Measurements from ENCODE around the gene GPR146.
"Not testable (repeated sequence)": the region's sequence is repeated elsewhere in the genome, so short reads cannot be mapped to it uniquely, and the experiment has no call there.

The GPR146 gene

GRCh38 chr7:1034769-1035168, 9.6 kb upstream of the GPR146 start:
- H3K27me3 Mint-ChIP-seq; H3K27ac Mint-ChIP-seq; H3K4me3 Mint-ChIP-seq; H3K9me3 Mint-ChIP-seq; ATAC-seq (replicated peaks); DNase-seq; H3K36me3 Mint-ChIP-seq (ENCODE audit: insufficient read depth): not testable (repeated sequence)
- peaks cover 28 to 33% of the 10 kb centered on the region in 2 donors for H3K4me1 Mint-ChIP-seq (ENCODE audit: low read depth in 2 of 2)

DNA sequence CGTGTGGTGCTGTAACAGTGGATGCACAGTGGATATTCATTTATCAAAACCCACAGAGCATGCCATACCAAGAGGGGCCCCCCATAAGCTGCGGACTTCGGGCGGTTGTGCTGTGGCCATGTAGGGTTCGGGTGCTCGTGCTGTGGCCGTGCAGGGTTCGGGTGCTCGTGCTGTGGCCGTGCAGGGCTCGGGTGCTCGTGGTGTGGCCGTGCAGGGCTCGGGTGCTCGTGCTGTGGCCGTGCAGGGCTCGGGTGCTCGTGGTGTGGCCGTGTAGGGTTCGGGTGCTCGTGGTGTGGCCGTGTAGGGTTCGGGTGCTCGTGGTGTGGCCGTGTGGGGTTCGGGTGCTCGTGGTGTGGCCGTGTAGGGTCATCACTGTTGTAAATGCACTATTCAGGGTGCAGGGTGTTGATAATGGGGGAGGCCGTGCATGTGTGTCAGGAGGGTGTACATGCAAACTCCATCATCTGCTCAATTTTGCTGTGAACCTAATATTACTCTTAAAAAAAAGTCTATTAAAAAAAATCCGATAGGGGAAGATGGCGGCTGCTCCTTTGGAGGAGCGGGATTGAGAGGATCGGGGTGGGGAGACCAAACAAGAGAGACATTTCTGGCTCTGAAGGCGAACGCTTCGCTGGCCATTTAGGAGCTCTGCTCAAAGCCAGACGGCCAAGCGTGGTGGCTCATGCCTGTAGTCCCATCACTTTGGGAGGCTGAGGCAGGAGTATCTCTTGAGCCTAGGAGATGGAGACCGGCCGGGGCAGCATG, 8.0 kb upstream of the GPR146 start:
- ATAC-seq (replicated peaks); H3K27ac Mint-ChIP-seq; DNase-seq; H3K36me3 Mint-ChIP-seq (ENCODE audit: insufficient read depth); H3K9me3 Mint-ChIP-seq; H3K27me3 Mint-ChIP-seq; H3K4me3 Mint-ChIP-seq: not testable (repeated sequence)
- peaks cover 22 to 35% of the 10 kb centered on the region in 2 donors for H3K4me1 Mint-ChIP-seq (ENCODE audit: low read depth in 2 of 2)

GRCh38 chr7:1040233-1040632, 4.1 kb upstream of the GPR146 start:
- H3K36me3 Mint-ChIP-seq (ENCODE audit: insufficient read depth): peaks cover 25% of the 10 kb centered on the region
- peaks cover 24 to 33% of the 10 kb centered on the region in 2 donors for H3K4me1 Mint-ChIP-seq (ENCODE audit: low read depth in 2 of 2)
- not testable (repeated sequence) for DNase-seq; ATAC-seq (replicated peaks); H3K27me3 Mint-ChIP-seq; H3K9me3 Mint-ChIP-seq; H3K27ac Mint-ChIP-seq
- H3K4me3 Mint-ChIP-seq: peak overlapping the region in 1 of 2 donors; percentile 32

DNA sequence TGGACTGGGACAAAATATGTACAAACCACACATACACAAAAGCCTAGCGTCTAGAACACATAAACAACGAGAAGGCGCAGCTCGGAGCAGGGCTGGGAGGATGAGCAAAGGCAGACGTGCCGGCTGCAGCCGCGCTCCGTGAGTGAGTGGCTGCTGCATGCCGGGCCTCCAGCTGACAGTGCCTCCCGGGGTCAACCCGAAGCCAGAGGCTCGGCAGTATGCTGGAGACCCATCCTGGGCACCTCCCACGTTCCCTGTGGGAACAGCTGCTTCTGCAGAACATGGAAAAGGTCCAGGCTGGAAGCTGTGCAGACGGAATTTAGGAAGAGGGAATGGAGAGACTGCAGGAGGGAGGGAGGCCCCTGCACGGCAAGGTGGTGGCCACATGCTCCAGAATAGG, 3.6 kb upstream of the GPR146 start:
- no peaks in the 10 kb centered on the region for H3K9me3 Mint-ChIP-seq
- H3K27me3 Mint-ChIP-seq: no peaks in the 10 kb centered on the region
- no peak overlapping the region for H3K27ac Mint-ChIP-seq
- H3K36me3 Mint-ChIP-seq (ENCODE audit: insufficient read depth): peaks cover 26% of the 10 kb centered on the region
- DNase-seq (no peak), ATAC-seq (replicated peaks) (no peak)
- peaks cover 30 to 36% of the 10 kb centered on the region in 2 donors for H3K4me1 Mint-ChIP-seq (ENCODE audit: low read depth in 2 of 2)
- peak overlapping the region in 1 of 2 donors; percentile 32 for H3K4me3 Mint-ChIP-seq

DNA sequence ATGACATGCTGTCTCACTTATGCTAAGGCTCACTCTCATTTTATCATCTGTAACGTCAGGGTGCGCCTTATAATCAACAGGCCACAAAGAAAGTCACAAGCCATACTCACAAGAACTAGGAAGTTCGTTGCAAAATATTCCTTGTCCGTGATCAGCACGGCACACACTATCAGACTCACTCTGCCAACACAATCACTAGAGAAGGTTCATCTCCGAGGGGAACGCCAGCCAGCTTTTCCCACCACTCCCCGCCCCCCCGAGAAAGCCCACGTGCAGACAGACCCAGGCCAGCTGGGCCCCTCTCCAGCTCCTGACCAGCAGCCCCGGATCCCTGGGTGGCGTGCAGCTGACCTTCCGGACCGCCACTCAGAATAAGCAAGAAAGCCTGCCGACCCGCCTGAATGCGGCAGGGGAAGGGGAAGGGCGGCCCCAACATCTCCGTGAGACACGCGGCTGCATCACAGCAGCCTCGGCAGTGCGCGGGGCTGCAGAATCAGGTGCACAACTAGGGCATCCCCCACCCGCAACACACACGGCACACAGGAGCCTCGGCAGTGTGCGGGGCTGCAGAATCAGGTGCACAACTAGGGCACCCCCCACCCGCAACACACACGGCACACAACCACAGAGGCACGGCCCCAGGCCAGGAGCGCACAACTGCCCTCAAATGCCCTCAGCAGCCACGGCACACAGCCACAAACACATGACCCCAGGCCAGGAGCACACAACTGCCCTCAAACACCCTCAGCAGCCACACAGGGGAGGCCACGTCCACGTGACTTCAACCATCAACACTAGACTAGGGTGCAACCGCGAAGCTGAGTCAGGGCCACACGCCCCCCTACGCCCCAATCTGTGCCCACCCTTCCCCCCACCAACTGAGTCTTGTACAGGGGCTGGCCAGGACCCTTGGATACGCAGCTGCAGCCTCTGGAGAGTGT, 2.5 kb upstream of the GPR146 start:
- Mint-ChIP-seq H3K27ac (peak overlapping the region; percentile 46 to 89), H3K36me3 (ENCODE audit: insufficient read depth) (peaks cover 24% of the 10 kb centered on the region), H3K4me3 (peak overlapping the region; percentile 60 to 69), H3K27me3 (no peaks in the 10 kb centered on the region), H3K4me1 (ENCODE audit: low read depth in 2 of 2) (peaks cover 38% of the 10 kb centered on the region in 2 donors), H3K9me3 (no peaks in the 10 kb centered on the region)
- DNase-seq (peak; percentile 37 to 60 (median 54)), ATAC-seq (replicated peaks) (peak; percentile 62)

DNA sequence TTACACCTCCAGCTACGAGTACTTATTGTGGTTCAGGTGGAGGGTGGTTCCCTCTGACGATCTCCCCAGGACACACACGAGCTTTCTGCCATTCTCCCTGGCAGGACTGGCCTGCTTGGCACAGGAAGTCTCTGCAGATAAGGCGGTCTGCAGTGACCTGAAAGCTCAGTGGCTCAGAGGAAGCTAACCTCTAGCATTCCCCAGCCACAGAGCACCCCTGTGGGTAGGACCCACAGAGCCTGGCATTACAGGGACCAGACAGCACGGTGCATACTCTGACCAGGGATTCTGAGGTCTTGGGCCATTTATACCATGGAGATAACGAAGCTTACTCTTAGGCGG, 1.9 kb upstream of the GPR146 start:
- DNase-seq: no peak
- Mint-ChIP-seq H3K4me1 (ENCODE audit: low read depth in 2 of 2) (peaks cover 41% of the 10 kb centered on the region in 2 donors), H3K27ac (peak overlapping the region in 1 of 2 donors; percentile 89), H3K4me3 (peak overlapping the region; percentile 60 to 69), H3K36me3 (ENCODE audit: insufficient read depth) (peaks cover 22% of the 10 kb centered on the region), H3K27me3 (no peaks in the 10 kb centered on the region), H3K9me3 (no peaks in the 10 kb centered on the region)
- peak; percentile 43 for ATAC-seq (replicated peaks)

DNA sequence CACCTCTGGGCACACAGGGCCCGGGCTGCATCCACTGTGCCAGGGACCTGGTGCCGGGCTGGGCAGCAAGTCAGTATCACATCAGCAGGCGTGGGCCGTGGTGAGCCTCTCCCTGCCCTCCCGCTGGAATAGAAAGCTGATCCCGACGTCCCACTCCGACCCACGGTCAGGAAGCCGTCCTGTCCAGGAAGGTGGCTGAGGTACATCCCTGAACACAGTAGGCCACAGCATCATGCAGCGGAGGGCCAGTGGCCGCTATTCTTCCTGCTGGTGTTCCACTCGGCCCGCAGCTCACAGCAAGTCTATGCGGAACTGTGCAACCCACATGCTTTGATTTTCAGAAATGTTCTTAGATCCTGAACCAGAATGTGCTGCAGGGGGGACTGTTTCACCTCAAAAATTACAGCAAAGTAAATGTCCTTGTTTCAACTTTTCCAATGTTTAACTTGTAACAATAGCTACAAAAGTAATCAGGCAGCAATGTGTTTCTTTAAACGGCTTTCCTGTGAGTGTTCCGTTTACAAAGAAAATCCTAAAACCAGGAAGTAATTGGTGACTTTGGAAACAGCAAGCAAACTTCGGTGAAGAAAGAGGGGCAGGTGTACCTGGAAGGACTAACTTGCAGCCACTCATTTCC, 676 bp upstream of the GPR146 start:
- ATAC-seq (replicated peaks) (no peak), DNase-seq (no peak)
- H3K27ac Mint-ChIP-seq: no peak overlapping the region
- H3K4me3 Mint-ChIP-seq: peak overlapping the region; percentile 65 to 69
- H3K9me3 Mint-ChIP-seq: no peaks in the 10 kb centered on the region
- H3K27me3 Mint-ChIP-seq: no peaks in the 10 kb centered on the region
- peaks cover 22% of the 10 kb centered on the region for H3K36me3 Mint-ChIP-seq (ENCODE audit: insufficient read depth)
- H3K4me1 Mint-ChIP-seq (ENCODE audit: low read depth in 2 of 2): peaks cover 41 to 49% of the 10 kb centered on the region in 2 donors

DNA sequence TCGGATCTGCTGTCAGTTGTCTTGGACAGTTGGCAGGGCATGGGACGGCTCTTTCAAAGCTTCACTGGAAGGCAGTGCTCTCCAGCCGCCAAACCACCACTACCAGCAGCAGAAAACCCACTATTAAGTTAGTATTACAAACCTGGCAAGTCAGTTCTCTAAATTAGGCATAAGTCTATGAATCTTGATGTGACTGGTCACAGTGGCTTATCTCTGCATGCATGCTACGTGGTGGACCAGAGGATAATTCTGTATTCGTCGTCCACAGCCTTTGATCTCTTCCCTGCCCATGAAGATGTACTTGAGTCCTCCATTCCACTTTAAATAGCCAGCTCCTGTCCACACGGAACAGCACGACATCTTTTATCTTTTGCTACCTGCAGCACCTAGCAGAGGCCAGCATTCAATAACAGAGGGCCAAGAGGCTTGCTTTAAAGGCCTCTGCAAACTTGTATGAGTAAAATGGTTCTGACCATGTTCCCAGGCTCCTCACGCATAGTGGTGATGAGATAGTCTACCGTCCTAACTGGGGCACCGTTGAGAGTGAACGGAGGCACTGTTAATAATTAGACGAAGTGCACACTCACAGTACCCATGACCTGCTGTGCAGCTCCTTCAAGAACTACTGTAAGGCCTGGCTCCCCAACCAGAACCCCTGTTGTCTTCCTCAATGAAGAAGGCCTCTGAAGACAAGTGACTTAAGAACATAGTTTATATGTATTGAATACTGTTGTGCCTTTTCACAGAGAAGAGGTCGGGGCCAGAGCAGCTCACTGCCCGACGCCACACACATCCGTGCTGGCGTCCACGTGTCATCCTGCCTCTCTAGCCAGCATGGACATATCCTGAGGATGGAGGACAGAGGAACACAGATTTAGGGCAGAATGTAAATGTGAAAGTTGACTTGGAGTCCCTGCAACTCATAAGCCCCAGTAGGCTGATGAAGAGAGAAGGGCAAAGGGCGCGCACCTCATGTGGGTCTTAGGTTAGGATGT, 1.0 kb downstream of the GPR146 start:
- peak overlapping the region; percentile 81 to 83 for H3K4me3 Mint-ChIP-seq
- H3K4me1 Mint-ChIP-seq (ENCODE audit: low read depth in 2 of 2): peaks cover 40 to 53% of the 10 kb centered on the region in 2 donors
- no peaks in the 10 kb centered on the region for H3K9me3 Mint-ChIP-seq
- no peak for ATAC-seq (replicated peaks)
- H3K36me3 Mint-ChIP-seq (ENCODE audit: insufficient read depth): peaks cover 22% of the 10 kb centered on the region
- no peak for DNase-seq
- H3K27ac Mint-ChIP-seq: peak overlapping the region in 1 of 2 donors; percentile 26
- no peaks in the 10 kb centered on the region for H3K27me3 Mint-ChIP-seq

DNA sequence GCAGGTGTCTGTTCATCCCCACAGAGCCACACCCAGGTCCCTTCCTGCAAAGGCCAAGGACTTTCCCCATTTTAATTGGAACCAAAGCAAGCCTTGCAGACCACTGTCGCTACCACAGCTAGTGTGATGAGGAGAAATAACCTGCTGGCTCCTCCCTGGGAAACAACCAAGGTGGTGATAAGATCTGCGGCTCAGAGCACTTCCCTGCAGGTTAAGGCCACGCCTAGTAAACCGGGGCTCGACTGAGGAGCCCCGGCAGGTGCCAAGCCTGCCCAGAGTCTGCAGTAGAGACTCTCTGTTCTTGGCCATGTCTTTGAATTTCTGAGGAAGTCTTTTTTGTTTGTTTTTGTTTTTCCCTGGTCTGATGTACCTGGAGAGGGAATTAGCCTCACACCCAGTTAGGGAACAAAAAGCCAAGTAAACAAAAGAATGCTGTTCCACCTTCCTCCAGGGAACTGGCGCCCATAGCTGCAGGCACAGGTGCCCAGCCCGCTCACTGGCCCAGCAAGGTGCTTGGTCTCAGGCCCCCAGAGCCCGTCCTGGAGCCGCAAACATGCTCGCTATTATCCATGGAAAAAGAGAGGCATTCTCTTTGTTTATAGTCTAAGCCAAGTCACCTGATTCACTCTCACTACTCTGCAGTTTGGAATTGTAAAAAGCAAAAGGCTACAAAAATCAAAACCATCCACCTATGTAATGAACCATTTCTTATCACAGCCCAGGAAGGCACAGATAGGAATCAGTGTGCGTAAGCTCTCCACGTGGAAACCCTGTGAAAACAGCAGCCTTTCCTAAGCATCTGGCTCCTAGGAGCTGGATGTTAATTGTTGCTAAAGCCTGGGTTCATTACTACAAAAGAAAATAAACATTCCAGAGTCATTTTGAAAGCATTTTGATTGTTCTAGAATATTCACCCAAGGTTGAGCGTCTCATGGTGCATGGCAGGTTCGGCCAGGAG, 2.7 kb downstream of the GPR146 start:
- no peak overlapping the region for H3K27ac Mint-ChIP-seq
- peak in 2 of 3 experiments; percentile 41 to 43 for DNase-seq
- peak overlapping the region; percentile 3 to 81 for H3K4me3 Mint-ChIP-seq

GRCh38 chr7:1049006-1049741, 4.8 kb downstream of the GPR146 start:
- Mint-ChIP-seq H3K4me1 (ENCODE audit: low read depth in 2 of 2) (peaks cover 15 to 39% of the 10 kb centered on the region in 2 donors), H3K27ac (peak overlapping the region in 1 of 2 donors; percentile 29), H3K4me3 (peak overlapping the region in 1 of 2 donors; percentile 25), H3K36me3 (ENCODE audit: insufficient read depth) (peaks cover 6% of the 10 kb centered on the region), H3K27me3 (no peaks in the 10 kb centered on the region), H3K9me3 (no peaks in the 10 kb centered on the region)
- ATAC-seq (replicated peaks): no peak
- no peak for DNase-seq

More for the DNA sequence above, 2.7 kb downstream of the GPR146 start:
- peaks cover 18% of the 10 kb centered on the region for H3K36me3 Mint-ChIP-seq (ENCODE audit: insufficient read depth)
- no peaks in the 10 kb centered on the region for H3K27me3 Mint-ChIP-seq
- peaks cover 28 to 49% of the 10 kb centered on the region in 2 donors for H3K4me1 Mint-ChIP-seq (ENCODE audit: low read depth in 2 of 2)
- H3K9me3 Mint-ChIP-seq: no peaks in the 10 kb centered on the region
- peak; percentile 35 for ATAC-seq (replicated peaks)

- no peak for DNase-seq
- ATAC-seq (replicated peaks): no peak
- H3K27me3 Mint-ChIP-seq: no peaks in the 10 kb centered on the region
- H3K9me3 Mint-ChIP-seq: no peaks in the 10 kb centered on the region
- no peak overlapping the region for H3K4me3 Mint-ChIP-seq
- H3K27ac Mint-ChIP-seq: no peak overlapping the region
- H3K36me3 Mint-ChIP-seq (ENCODE audit: insufficient read depth): peaks cover 6% of the 10 kb centered on the region
- H3K4me1 Mint-ChIP-seq (ENCODE audit: low read depth in 2 of 2): peaks cover 15 to 40% of the 10 kb centered on the region in 2 donors
Observed at GRCh38 chr7:1049801-1050200, 5.5 kb downstream of the GPR146 start.
